Lung (tissue), 12 donors: ENCODE data around the gene DNAH7. TPM values are rescaled to one million over a fixed set of nuclear protein-coding genes. Genes with fewer than 3 reads are reported as not detected.

Experiments used
- ATAC-seq: fragments of 200-7000 bp; cut with Tn5 transposase; one replicate; pipeline ENCODE4 v1.9.1; 2020; ENCODE audit warnings: moderate number of reproducible peaks; ENCODE audit not compliant: insufficient read depth, low FRiP score
- DNase-seq, 3 donors: peaks; one replicate each; pipeline ENCODE4 v3.0.0-alpha.2; 2013 to 2017
- H3K27ac ChIP-seq, 2 donors: one replicate each; pipeline ENCODE4 v1.5.1; 2013; ENCODE audit warnings: mild to moderate bottlenecking in 2 of 2, moderate library complexity in 2 of 2, control low read depth in 1 of 2, inconsistent platforms in 1 of 2, low read depth in 1 of 2, low read length in 1 of 2
- H3K27me3 ChIP-seq, 3 donors: one replicate each; pipeline ENCODE4 v1.5.1; 2013; ENCODE audit warnings: low read length in 2 of 3; ENCODE audit not compliant: control insufficient read depth in 3 of 3, insufficient read depth in 3 of 3
- H3K36me3 ChIP-seq, 4 donors: one replicate each; pipeline ENCODE4 v1.5.1; 2013; ENCODE audit warnings: low read length in 4 of 4, mild to moderate bottlenecking in 1 of 4, moderate library complexity in 1 of 4; ENCODE audit not compliant: control insufficient read depth in 4 of 4, insufficient read depth in 4 of 4
- H3K4me1 ChIP-seq, 5 donors: one replicate each; pipeline ENCODE4 v1.5.1; 2013; ENCODE audit warnings: low read length in 5 of 5, mild to moderate bottlenecking in 2 of 5, moderate library complexity in 1 of 5; ENCODE audit not compliant: control insufficient read depth in 5 of 5, insufficient read depth in 5 of 5
- H3K4me3 ChIP-seq: one replicate; pipeline ENCODE4 v1.5.1; 2013; ENCODE audit warnings: mild to moderate bottlenecking, control low read depth, moderate library complexity
- H3K9ac ChIP-seq, 2 donors: one replicate each; pipeline ENCODE4 v1.5.1; 2013; ENCODE audit warnings: low read length in 2 of 2, control low read depth in 1 of 2; ENCODE audit not compliant: insufficient read depth in 1 of 2
- H3K9me3 ChIP-seq, 4 donors: one replicate each; pipeline ENCODE4 v1.5.1; 2013; ENCODE audit warnings: low read length in 3 of 4, mild to moderate bottlenecking in 1 of 4, moderate library complexity in 1 of 4; ENCODE audit not compliant: control insufficient read depth in 4 of 4, insufficient read depth in 3 of 4
- WGBS, 2 donors: extraction: QIAGEN DNeasy Blood & Tissue Kit; methylation state at CpG; one replicate each; pipeline ENCODE4 v1.1.7; 2013; 5-methylcytosine and 5-hydroxymethylcytosine counted together
- polyA plus RNA-seq, 2 donors: library from polyadenylated mRNA; stranded (reverse); fragments of 200-250 nt; gene quantifications; one replicate each; pipeline ENCODE4 v1.2.1, GENCODE V29; 2013
- total RNA-seq, 2 donors: library from RNA; depleted of rRNA in 1 of 2; stranded (reverse); fragments of >200 nt in 1 of 2; gene quantifications; one replicate each; pipeline ENCODE4 v1.2.1, GENCODE V29; 2014 to 2021
- TF ChIP-seq, protein P1 (sequence below): IDR thresholded peaks from 2 replicates; pipeline ENCODE4 v1.5.1; 2012; ENCODE audit warnings: mild to moderate bottlenecking; ENCODE audit errors: control extremely low read depth, extremely low read depth
- donor health status: control.
- donor health status: control.
- donor health status: Bipolar disorder and iron deficiency.
- donor health status: healthy.
- donor health status: DM: yes; HTN: yes; CAD: no.

The DNAH7 gene
- total and polyA plus RNA-seq, 4 donors: 1.9 to 32.9 (median 11.3) TPM

DNA sequence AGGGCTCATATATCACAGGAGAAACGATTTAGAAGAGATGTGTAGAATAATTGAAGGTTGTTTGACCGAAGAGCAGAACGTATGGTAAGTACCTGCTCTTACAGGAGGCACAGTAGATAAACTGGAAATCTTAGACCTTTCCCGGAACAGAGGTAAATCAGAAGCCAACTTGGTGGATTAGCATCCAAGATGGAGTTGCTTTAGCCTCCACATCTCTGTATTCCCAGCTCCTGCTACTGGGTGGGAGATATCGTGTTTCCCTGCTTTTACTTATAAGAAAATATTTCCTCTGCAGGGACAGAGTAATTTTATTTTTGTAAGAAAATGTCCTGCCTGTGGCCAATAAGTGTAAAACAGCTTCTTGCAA, 247.1 kb downstream of the DNAH7 start:
- Histone ChIP-seq H3K36me3 (no peaks in the 10 kb centered on the region), H3K4me1 (peaks cover 0 to 5% (median 4%) of the 10 kb centered on the region in 5 donors), H3K4me3 (no peak overlapping the region), H3K27me3 (no peaks in the 10 kb centered on the region), H3K9ac (no peak overlapping the region), H3K27ac (no peak overlapping the region), H3K9me3 (no peaks in the 10 kb centered on the region)
- TF ChIP-seq, protein P1, sequence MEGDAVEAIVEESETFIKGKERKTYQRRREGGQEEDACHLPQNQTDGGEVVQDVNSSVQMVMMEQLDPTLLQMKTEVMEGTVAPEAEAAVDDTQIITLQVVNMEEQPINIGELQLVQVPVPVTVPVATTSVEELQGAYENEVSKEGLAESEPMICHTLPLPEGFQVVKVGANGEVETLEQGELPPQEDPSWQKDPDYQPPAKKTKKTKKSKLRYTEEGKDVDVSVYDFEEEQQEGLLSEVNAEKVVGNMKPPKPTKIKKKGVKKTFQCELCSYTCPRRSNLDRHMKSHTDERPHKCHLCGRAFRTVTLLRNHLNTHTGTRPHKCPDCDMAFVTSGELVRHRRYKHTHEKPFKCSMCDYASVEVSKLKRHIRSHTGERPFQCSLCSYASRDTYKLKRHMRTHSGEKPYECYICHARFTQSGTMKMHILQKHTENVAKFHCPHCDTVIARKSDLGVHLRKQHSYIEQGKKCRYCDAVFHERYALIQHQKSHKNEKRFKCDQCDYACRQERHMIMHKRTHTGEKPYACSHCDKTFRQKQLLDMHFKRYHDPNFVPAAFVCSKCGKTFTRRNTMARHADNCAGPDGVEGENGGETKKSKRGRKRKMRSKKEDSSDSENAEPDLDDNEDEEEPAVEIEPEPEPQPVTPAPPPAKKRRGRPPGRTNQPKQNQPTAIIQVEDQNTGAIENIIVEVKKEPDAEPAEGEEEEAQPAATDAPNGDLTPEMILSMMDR: no peak
- ATAC-seq (no peak), DNase-seq (no peak)
- WGBS, 2 donors: 88 to 90% methylated on average over 5 of the region's 5 CpGs

DNA sequence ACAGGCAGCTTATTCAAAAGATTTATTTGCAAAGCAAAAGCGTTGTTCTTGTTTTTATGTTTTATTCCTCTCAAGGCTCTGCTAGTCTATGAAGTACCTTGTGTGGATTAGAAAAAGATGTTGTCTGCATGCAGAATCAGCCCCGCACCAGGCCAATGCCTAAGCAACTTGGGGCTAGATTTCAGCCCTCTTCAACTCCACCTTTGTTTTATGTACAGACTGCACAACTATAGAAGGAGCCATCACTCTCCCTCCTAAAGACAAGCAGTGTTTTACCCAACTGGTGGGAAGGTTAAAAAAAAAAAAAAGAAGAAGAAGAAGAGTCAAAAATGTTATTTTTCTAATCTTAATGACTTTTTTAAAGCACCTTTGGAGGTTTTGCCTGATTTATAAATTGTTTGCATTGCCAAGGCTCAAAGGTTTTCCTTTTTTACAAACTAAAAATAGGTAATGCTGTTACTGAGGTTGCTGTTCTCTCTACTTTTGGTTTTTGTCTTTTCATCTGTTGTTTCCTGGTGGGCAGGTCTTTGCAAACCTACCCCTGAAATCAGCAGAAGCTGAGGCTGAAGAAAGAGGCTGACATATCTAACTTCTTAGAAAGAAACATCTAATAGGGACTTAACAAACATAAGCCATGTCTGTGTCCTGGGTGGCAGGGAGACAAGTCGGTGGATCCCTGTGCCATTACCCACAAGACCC, 247.6 kb downstream of the DNAH7 start:
- Histone ChIP-seq H3K27ac (no peak overlapping the region), H3K9me3 (no peaks in the 10 kb centered on the region), H3K4me1 (peaks cover 0 to 5% (median 4%) of the 10 kb centered on the region in 5 donors), H3K27me3 (no peaks in the 10 kb centered on the region), H3K36me3 (no peaks in the 10 kb centered on the region), H3K9ac (no peak overlapping the region), H3K4me3 (no peak overlapping the region)
- TF ChIP-seq, protein P1: no peak
- 91 to 93% methylated on average over 3 of the region's 3 CpGs for WGBS, 2 donors
- DNase-seq: no peak
- ATAC-seq: no peak

DNA sequence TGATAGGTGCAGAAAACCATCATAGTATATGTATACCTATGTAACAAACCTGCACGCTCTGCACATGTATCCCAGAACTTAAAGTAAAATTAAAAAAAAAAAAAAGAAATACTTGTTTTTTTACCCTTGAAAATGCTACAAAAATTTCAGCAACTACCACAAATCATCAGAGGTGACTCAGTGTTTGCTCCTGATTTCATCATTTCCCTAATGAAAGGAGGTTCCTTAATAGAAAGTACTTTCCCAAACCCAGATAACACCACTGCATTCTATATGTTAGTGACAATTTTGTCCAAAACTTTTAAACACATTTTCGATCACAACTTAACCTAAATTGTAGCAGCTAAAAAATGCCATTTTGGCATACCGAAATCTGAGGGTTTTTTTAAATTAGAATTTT, 248.3 kb downstream of the DNAH7 start:
- Histone ChIP-seq H3K36me3 (no peaks in the 10 kb centered on the region), H3K9ac (no peak overlapping the region), H3K4me3 (no peak overlapping the region), H3K27me3 (no peaks in the 10 kb centered on the region), H3K9me3 (no peaks in the 10 kb centered on the region), H3K4me1 (peaks cover 0 to 5% (median 4%) of the 10 kb centered on the region in 5 donors), H3K27ac (no peak overlapping the region)
- TF ChIP-seq, protein P1: no peak
- DNase-seq (no peak), ATAC-seq (no peak)
- WGBS, 2 donors: 92 to 96% methylated on average over 3 of the region's 3 CpGs

DNA sequence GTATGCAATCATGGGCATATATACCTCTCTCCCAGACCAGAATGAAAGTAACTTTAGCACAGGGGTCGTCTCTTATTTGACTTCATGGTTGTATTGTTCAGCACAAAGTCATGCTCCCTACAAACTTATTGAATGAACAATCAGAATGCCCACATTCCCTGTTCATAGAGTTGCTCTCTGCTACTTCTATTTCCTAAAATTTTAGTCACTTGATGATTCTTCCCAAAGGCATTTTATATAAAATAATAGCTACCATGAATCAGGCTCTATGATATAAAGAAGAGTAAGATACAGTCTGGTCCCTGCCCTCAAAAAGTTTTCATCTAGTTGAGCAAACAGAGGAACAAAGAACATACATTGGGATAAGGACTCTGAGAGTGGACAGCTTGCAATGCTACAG, 249.4 kb downstream of the DNAH7 start:
- DNase-seq (no peak), ATAC-seq (no peak)
- H3K4me3 ChIP-seq: no peak overlapping the region
- H3K4me1 ChIP-seq: peaks cover 0 to 5% (median 4%) of the 10 kb centered on the region in 5 donors
- no peaks in the 10 kb centered on the region for H3K9me3 ChIP-seq
- H3K27ac ChIP-seq: no peak overlapping the region
- H3K27me3 ChIP-seq: no peaks in the 10 kb centered on the region
- TF ChIP-seq, protein P1: no peak
- no peaks in the 10 kb centered on the region for H3K36me3 ChIP-seq
- no peak overlapping the region for H3K9ac ChIP-seq
- 79 to 80% methylated on average over 1 of the region's 1 CpG for WGBS, 2 donors
